DND-41 (cell line): ENCODE measurements around the gene RDH5.

Experiments used
- EZH2 ChIP-seq: IDR thresholded peaks from 3 replicates; pipeline ENCODE4 v1.6.1; 2012; ENCODE audit warnings: borderline replicate concordance, low read depth, mild to moderate bottlenecking, moderate library complexity, low read length, inconsistent platforms; ENCODE audit not compliant: severe bottlenecking
- TF ChIP-seq, protein P1 (sequence below): IDR thresholded peaks from 2 replicates; pipeline ENCODE4 v1.5.1; 2012; ENCODE audit warnings: borderline replicate concordance, low read length, moderate library complexity, mild to moderate bottlenecking; ENCODE audit not compliant: poor library complexity, severe bottlenecking; ENCODE audit errors: extremely low read depth

GRCh38 chr12:55699471-55700055 lies 20.6 kb upstream of the RDH5 start:
- TF ChIP-seq, protein P1, sequence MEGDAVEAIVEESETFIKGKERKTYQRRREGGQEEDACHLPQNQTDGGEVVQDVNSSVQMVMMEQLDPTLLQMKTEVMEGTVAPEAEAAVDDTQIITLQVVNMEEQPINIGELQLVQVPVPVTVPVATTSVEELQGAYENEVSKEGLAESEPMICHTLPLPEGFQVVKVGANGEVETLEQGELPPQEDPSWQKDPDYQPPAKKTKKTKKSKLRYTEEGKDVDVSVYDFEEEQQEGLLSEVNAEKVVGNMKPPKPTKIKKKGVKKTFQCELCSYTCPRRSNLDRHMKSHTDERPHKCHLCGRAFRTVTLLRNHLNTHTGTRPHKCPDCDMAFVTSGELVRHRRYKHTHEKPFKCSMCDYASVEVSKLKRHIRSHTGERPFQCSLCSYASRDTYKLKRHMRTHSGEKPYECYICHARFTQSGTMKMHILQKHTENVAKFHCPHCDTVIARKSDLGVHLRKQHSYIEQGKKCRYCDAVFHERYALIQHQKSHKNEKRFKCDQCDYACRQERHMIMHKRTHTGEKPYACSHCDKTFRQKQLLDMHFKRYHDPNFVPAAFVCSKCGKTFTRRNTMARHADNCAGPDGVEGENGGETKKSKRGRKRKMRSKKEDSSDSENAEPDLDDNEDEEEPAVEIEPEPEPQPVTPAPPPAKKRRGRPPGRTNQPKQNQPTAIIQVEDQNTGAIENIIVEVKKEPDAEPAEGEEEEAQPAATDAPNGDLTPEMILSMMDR = no peak
- TF ChIP-seq EZH2 = no peak
